Vagina (tissue), 2 donors: ENCODE results near the gene METTL21A.

Experiments
- POLR2A ChIP-seq, 2 donors: fragments of 450-650 bp; IDR thresholded peaks; one replicate each; pipeline ENCODE4 v1.6.1; 2017; ENCODE audit warnings: antibody characterized with exemption in 2 of 2, mild to moderate bottlenecking in 2 of 2, moderate library complexity in 2 of 2
- POLR2AphosphoS5 ChIP-seq, 2 donors: sonication (generic); formaldehyde crosslinking; IDR thresholded peaks; one replicate each; pipeline ENCODE4 v1.9.0; 2017; ENCODE audit warnings: antibody characterized with exemption in 2 of 2, mild to moderate bottlenecking in 2 of 2, low read depth in 1 of 2; ENCODE audit not compliant: insufficient read depth in 1 of 2
- TF ChIP-seq, protein P1 (sequence below), 3 experiments: fragments of 450-650 bp in 2 of 3; fragments of 200-600 bp in 1 of 3; sonication (generic) in 1 of 3; IDR thresholded peaks; one replicate each; pipeline ENCODE4 v1.5.1; 2017 to 2019; ENCODE audit warnings: antibody characterized with exemption in 3 of 3, mild to moderate bottlenecking in 2 of 3, moderate library complexity in 2 of 3

DNA sequence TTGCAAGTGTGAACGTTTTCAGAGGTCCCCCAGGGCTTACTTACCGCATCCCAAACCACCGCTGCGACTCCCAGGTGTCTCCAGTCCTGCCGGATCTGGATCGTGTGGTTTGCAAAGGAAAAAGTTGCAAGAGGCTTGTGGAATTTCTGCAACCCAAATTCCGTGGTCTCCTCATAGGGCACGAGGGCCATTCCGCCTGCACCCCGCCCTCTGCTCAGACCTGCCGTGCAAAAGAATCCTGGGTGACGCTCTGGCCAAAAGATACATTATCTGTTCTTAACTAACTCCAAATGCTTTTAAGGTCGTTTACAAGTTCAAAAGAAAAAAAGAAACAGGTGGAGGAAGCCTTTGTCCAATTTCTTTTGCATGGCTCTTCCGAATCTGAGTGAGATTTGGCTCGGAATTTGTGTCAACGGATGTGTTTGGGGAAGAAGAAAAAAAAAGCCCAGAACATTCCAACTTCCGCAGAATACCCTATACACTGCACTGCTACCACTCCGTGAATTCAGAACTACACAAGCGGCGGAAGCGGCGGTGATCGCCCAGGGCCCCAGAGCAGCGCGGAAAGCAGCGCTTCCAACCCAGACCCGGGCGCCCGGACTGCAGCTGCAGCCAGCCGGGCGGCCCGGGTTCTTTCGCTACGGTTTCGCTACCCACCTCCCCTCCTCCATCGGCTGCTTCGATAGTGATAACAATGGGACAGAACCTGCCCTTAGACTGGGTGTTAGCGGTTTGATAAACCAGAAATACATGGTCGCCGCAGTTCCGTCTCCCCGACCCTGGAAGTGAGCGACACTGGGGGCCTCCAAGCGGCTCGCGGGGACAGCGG, 795 bp downstream of the METTL21A start:
- TF ChIP-seq, protein P1, sequence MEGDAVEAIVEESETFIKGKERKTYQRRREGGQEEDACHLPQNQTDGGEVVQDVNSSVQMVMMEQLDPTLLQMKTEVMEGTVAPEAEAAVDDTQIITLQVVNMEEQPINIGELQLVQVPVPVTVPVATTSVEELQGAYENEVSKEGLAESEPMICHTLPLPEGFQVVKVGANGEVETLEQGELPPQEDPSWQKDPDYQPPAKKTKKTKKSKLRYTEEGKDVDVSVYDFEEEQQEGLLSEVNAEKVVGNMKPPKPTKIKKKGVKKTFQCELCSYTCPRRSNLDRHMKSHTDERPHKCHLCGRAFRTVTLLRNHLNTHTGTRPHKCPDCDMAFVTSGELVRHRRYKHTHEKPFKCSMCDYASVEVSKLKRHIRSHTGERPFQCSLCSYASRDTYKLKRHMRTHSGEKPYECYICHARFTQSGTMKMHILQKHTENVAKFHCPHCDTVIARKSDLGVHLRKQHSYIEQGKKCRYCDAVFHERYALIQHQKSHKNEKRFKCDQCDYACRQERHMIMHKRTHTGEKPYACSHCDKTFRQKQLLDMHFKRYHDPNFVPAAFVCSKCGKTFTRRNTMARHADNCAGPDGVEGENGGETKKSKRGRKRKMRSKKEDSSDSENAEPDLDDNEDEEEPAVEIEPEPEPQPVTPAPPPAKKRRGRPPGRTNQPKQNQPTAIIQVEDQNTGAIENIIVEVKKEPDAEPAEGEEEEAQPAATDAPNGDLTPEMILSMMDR (IDR thresholded peaks at IDR 0.05) = peak in 1 of 3 experiments; percentile 21
- TF ChIP-seq POLR2A (IDR thresholded peaks at IDR 0.05) = peak in 1 of 2 donors; percentile 30
- TF ChIP-seq POLR2AphosphoS5 (IDR thresholded peaks at IDR 0.05; ENCODE audit: insufficient read depth in 1 of 2, low read depth in 1 of 2) = peak; percentile 54 to 73
